ENCODE results near the gene SPIN1.

DNA sequence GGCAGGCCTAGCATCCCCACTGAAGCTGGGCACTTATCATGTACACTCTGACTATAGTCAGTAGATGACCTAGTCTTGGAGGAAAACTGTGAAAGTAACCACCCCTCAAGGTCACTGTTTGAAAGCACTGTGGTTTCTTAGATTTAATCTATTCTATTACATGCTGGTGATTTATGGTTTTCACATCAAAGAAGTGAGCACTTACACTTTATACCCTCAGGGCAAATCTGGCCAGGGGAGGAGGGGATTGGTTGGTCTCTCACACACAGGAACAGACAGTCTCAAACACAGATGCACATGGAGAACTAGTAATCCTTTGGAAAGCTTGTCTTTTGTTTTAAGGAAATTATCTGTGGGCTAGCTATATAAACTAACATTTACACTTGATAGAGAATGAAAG lies 17.9 kb upstream of the SPIN1 start:
- TF ChIP-seq, protein P1, sequence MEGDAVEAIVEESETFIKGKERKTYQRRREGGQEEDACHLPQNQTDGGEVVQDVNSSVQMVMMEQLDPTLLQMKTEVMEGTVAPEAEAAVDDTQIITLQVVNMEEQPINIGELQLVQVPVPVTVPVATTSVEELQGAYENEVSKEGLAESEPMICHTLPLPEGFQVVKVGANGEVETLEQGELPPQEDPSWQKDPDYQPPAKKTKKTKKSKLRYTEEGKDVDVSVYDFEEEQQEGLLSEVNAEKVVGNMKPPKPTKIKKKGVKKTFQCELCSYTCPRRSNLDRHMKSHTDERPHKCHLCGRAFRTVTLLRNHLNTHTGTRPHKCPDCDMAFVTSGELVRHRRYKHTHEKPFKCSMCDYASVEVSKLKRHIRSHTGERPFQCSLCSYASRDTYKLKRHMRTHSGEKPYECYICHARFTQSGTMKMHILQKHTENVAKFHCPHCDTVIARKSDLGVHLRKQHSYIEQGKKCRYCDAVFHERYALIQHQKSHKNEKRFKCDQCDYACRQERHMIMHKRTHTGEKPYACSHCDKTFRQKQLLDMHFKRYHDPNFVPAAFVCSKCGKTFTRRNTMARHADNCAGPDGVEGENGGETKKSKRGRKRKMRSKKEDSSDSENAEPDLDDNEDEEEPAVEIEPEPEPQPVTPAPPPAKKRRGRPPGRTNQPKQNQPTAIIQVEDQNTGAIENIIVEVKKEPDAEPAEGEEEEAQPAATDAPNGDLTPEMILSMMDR (IDR thresholded peaks at IDR 0.05) = no peak
- no peak for TF ChIP-seq POLR2A (IDR thresholded peaks at IDR 0.05)
